Loucy (cell line): ENCODE measurements around the gene NKAIN2.

Experiments
- H2AFZ ChIP-seq: fragments of 200-600 bp; sonication (generic); 2 replicates; pipeline ENCODE4 v1.6.0; 2016; ENCODE audit warnings: antibody characterized with exemption, mild to moderate bottlenecking, low read length, moderate library complexity
- H3F3A ChIP-seq: fragments of 200-600 bp; 2 replicates; pipeline ENCODE4 v1.6.0; 2016; ENCODE audit warnings: antibody characterized with exemption, low read depth, mild to moderate bottlenecking
- H3K27me3 ChIP-seq: fragments of 200-600 bp; sonication (generic); 2 replicates; pipeline ENCODE4 v1.6.1; 2014; ENCODE audit warnings: low read length, mild to moderate bottlenecking; ENCODE audit not compliant: insufficient read depth, poor library complexity, severe bottlenecking
- H3K36me3 ChIP-seq: fragments of 200-600 bp; sonication (generic); 2 replicates; pipeline ENCODE4 v1.6.1; 2016; ENCODE audit warnings: low read length; ENCODE audit not compliant: insufficient read depth
- H3K4me1 ChIP-seq: fragments of 200-600 bp; sonication (generic); 2 replicates; pipeline ENCODE4 v1.5.1; 2014; ENCODE audit warnings: low read length, mild to moderate bottlenecking; ENCODE audit not compliant: insufficient read depth, poor library complexity, severe bottlenecking
- H3K4me2 ChIP-seq: fragments of 200-600 bp; sonication (generic); 2 replicates; pipeline ENCODE4 v1.6.0; 2014; ENCODE audit warnings: antibody characterized with exemption, low read length, low read depth, mild to moderate bottlenecking; ENCODE audit not compliant: poor library complexity, severe bottlenecking
- H3K4me3 ChIP-seq: fragments of 200-600 bp; sonication (generic); 2 replicates; pipeline ENCODE4 v1.5.1; 2014; ENCODE audit warnings: low read length, mild to moderate bottlenecking, mixed read lengths; ENCODE audit not compliant: poor library complexity, severe bottlenecking
- H3K79me2 ChIP-seq: fragments of 200-600 bp; sonication (generic); 2 replicates; pipeline ENCODE4 v1.6.1; 2014; ENCODE audit warnings: low read length; ENCODE audit not compliant: insufficient read depth
- H3K9ac ChIP-seq: fragments of 200-600 bp; sonication (generic); 2 replicates; pipeline ENCODE4 v1.6.0; 2014; ENCODE audit warnings: mild to moderate bottlenecking, low read depth, low read length, moderate library complexity; ENCODE audit not compliant: poor library complexity, severe bottlenecking
- H3K9me2 ChIP-seq: fragments of 200-600 bp; sonication (generic); replicated peaks from 2 replicates; pipeline ENCODE4 v1.6.1; 2016; ENCODE audit warnings: low read depth, low read length, mixed read lengths
- H3K9me3 ChIP-seq: fragments of 200-600 bp; sonication (generic); 2 replicates; pipeline ENCODE4 v1.6.1; 2014; ENCODE audit warnings: mild to moderate bottlenecking, antibody characterized with exemption, low read length, low read depth; ENCODE audit not compliant: insufficient read depth
- H4K20me1 ChIP-seq: fragments of 200-600 bp; sonication (generic); 2 replicates; pipeline ENCODE4 v1.6.0; 2014; ENCODE audit warnings: antibody characterized with exemption, low read length, mild to moderate bottlenecking; ENCODE audit not compliant: insufficient read depth, poor library complexity, severe bottlenecking
- CTCF ChIP-seq: fragments of 200-600 bp; sonication (generic); conservative IDR thresholded peaks from 2 replicates; pipeline ENCODE4 v1.5.1; 2014; ENCODE audit warnings: mild to moderate bottlenecking, antibody characterized with exemption, low read length
- EZH2phosphoT487 ChIP-seq: fragments of 200-600 bp; IDR thresholded peaks from 2 replicates; pipeline ENCODE4 v1.6.1; 2018; ENCODE audit warnings: antibody characterized with exemption, mild to moderate bottlenecking, moderate library complexity, borderline replicate concordance

The NKAIN2 gene

GRCh38 chr6:124859366-124859765, 1055.7 kb downstream of the NKAIN2 start:
- H3K9me3 ChIP-seq = no peaks in the 10 kb centered on the region

GRCh38 chr6:124866040-124866439, 1062.4 kb downstream of the NKAIN2 start:
- H3K9ac ChIP-seq = no peak overlapping the region
- H3K9me3 ChIP-seq = no peaks in the 10 kb centered on the region
- no peak overlapping the region for H2AFZ ChIP-seq
- H3K27me3 ChIP-seq = no peaks in the 10 kb centered on the region
- H3K4me3 ChIP-seq = no peak overlapping the region
- H3F3A ChIP-seq = no peaks in the 10 kb centered on the region
- H3K79me2 ChIP-seq = no peaks in the 10 kb centered on the region
- no peaks in the 10 kb centered on the region for H3K4me1 ChIP-seq
- no peak overlapping the region for H3K4me2 ChIP-seq
- H3K9me2 ChIP-seq = no peaks in the 10 kb centered on the region
- TF ChIP-seq CTCF = no peak
- TF ChIP-seq EZH2phosphoT487 = no peak
- H3K36me3 ChIP-seq = no peaks in the 10 kb centered on the region
- no peaks in the 10 kb centered on the region for H4K20me1 ChIP-seq

More at GRCh38 chr6:124859366-124859765, 1055.7 kb downstream of the NKAIN2 start:
- no peaks in the 10 kb centered on the region for H3K9me2 ChIP-seq
- no peaks in the 10 kb centered on the region for H3K36me3 ChIP-seq
- no peak overlapping the region for H2AFZ ChIP-seq
- H3F3A ChIP-seq = no peaks in the 10 kb centered on the region
- no peaks in the 10 kb centered on the region for H3K79me2 ChIP-seq
- no peak overlapping the region for H3K9ac ChIP-seq
- H3K4me2 ChIP-seq = no peak overlapping the region
- no peaks in the 10 kb centered on the region for H4K20me1 ChIP-seq
- H3K4me1 ChIP-seq = no peaks in the 10 kb centered on the region
- H3K4me3 ChIP-seq = no peak overlapping the region
- no peak for TF ChIP-seq CTCF
- no peaks in the 10 kb centered on the region for H3K27me3 ChIP-seq

GRCh38 chr6:124867121-124867520, 1063.5 kb downstream of the NKAIN2 start:
- Histone ChIP-seq H3K27me3 (no peaks in the 10 kb centered on the region), H3F3A (no peaks in the 10 kb centered on the region), H3K9me2 (no peaks in the 10 kb centered on the region), H3K79me2 (no peaks in the 10 kb centered on the region), H3K4me2 (no peak overlapping the region), H3K9ac (no peak overlapping the region), H2AFZ (no peak overlapping the region), H3K9me3 (no peaks in the 10 kb centered on the region), H3K4me1 (no peaks in the 10 kb centered on the region), H3K36me3 (no peaks in the 10 kb centered on the region), H4K20me1 (no peaks in the 10 kb centered on the region), H3K4me3 (no peak overlapping the region)
- TF ChIP-seq EZH2phosphoT487 = no peak
- TF ChIP-seq CTCF = no peak
